ENCODE data around the gene CAMK1D.

The CAMK1D gene

GRCh38 chr10:12634621-12634931 lies 285.2 kb downstream of the CAMK1D start:
- no peak for DNase-seq

- DNase-seq: peak; percentile 61 to 70
Observed at GRCh38 chr10:12635127-12635541, 285.8 kb downstream of the CAMK1D start.

GRCh38 chr10:12636571-12636970 lies 287.2 kb downstream of the CAMK1D start:
- DNase-seq: no peak

- DNase-seq: no peak
Observed at GRCh38 chr10:12637649-12638048, 288.3 kb downstream of the CAMK1D start.

GRCh38 chr10:12638103-12638502 lies 288.8 kb downstream of the CAMK1D start:
- no peak for DNase-seq

GRCh38 chr10:12638781-12639180 lies 289.4 kb downstream of the CAMK1D start:
- DNase-seq: no peak

GRCh38 chr10:12639996-12640944 lies 290.9 kb downstream of the CAMK1D start:
- no peak for DNase-seq

GRCh38 chr10:12642036-12642435 lies 292.7 kb downstream of the CAMK1D start:
- DNase-seq: no peak

GRCh38 chr10:12643279-12643678 lies 293.9 kb downstream of the CAMK1D start:
- no peak for DNase-seq

- no peak for DNase-seq
Observed at GRCh38 chr10:12644380-12645144, 295.2 kb downstream of the CAMK1D start.

- no peak for DNase-seq
Observed at GRCh38 chr10:12645449-12645848, 296.1 kb downstream of the CAMK1D start.

- no peak for DNase-seq
Observed at GRCh38 chr10:12649012-12649584, 299.8 kb downstream of the CAMK1D start.

- DNase-seq: no peak
Observed at GRCh38 chr10:12650122-12650521, 300.8 kb downstream of the CAMK1D start.

- DNase-seq: no peak
Observed at GRCh38 chr10:12650538-12651298, 301.4 kb downstream of the CAMK1D start.

GRCh38 chr10:12655940-12656339 lies 306.6 kb downstream of the CAMK1D start:
- no peak for DNase-seq

- peak in 1 of 2 donors; percentile 68 for DNase-seq
Observed at GRCh38 chr10:12656518-12657142, 307.3 kb downstream of the CAMK1D start.

GRCh38 chr10:12657489-12657888 lies 308.1 kb downstream of the CAMK1D start:
- DNase-seq: no peak

- DNase-seq: no peak
Observed at GRCh38 chr10:12658526-12658925, 309.2 kb downstream of the CAMK1D start.

- DNase-seq: no peak
Observed at GRCh38 chr10:12659706-12660105, 310.4 kb downstream of the CAMK1D start.

- DNase-seq: no peak
Observed at GRCh38 chr10:12660812-12661211, 311.5 kb downstream of the CAMK1D start.

- no peak for DNase-seq
Observed at GRCh38 chr10:12661671-12662070, 312.3 kb downstream of the CAMK1D start.

GRCh38 chr10:12663863-12664262 lies 314.5 kb downstream of the CAMK1D start:
- no peak for DNase-seq
